ENCODE data around the gene TMEM145. TPM values are rescaled to one million over a fixed set of nuclear protein-coding genes. Genes with fewer than 3 reads are reported as not detected.

Gene TMEM145
- total RNA-seq, 1 experiment from 2014 or later, result 1.2 TPM

- Histone ChIP-seq H3K36me3 (ENCODE audit: low read depth) (no peaks in the 10 kb centered on the region; the same call in 1 of the 2 replicates), H3F3A (ENCODE audit: insufficient read depth, low read depth) (peaks cover 17% of the 10 kb centered on the region; the same call in 1 of the 2 replicates), H3K4me2 (no peak overlapping the region), H3K27ac (no peak overlapping the region), H3K79me2 (ENCODE audit: low read depth) (0 out of 2 replicates have a peak, but pooled peaks cover 3% of the 10 kb centered on the region), H3K27me3 (ENCODE audit: insufficient read depth, low read depth) (no peaks in the 10 kb centered on the region), H4K20me1 (ENCODE audit: insufficient read depth) (no peaks in the 10 kb centered on the region; the same call in 1 of the 2 replicates), H3K4me3 (no peak overlapping the region), H2AFZ (no peak overlapping the region), H3K4me1 (replicated peaks; ENCODE audit: insufficient read depth) (peaks cover 12% of the 10 kb centered on the region), H3K9me2 (ENCODE audit: insufficient read depth) (no peaks in the 10 kb centered on the region), H3K9me3 (ENCODE audit: insufficient read depth, low read depth) (no peaks in the 10 kb centered on the region)
- no peak for DNase-seq
- intact Hi-C loops (cut with micrococcal nuclease; ENCODE audit: unreplicated experiment), result no loop called here
- ChIA-PET POLR2A (ENCODE audit: unreplicated experiment) (no interaction called here), CTCF (no interaction called here)
- no TSS peak for BruUV-seq (replicated peaks)
- TF ChIP-seq CTCF (conservative IDR thresholded peaks at IDR 0.05), result no peak
- no peak for TF ChIP-seq EZH2 (IDR thresholded peaks at IDR 0.05; ENCODE audit: low read depth)
These were observed 36.8 kb upstream of the TMEM145 start for GRCh38 chr19:42276284-42276683.

GRCh38 chr19:42276821-42277220 lies 36.3 kb upstream of the TMEM145 start:
- no TSS peak for BruUV-seq (replicated peaks)
- no peak for DNase-seq
- intact Hi-C loops (cut with micrococcal nuclease; ENCODE audit: unreplicated experiment), result no loop called here
- Histone ChIP-seq H4K20me1 (ENCODE audit: insufficient read depth) (no peaks in the 10 kb centered on the region; the same call in 1 of the 2 replicates), H3K36me3 (ENCODE audit: low read depth) (no peaks in the 10 kb centered on the region; the same call in 1 of the 2 replicates), H3K9me3 (ENCODE audit: insufficient read depth, low read depth) (no peaks in the 10 kb centered on the region), H3K4me1 (replicated peaks; ENCODE audit: insufficient read depth) (peaks cover 18% of the 10 kb centered on the region), H3F3A (ENCODE audit: insufficient read depth, low read depth) (peaks cover 20% of the 10 kb centered on the region; the same call in 1 of the 2 replicates), H3K4me3 (no peak overlapping the region), H3K4me2 (no peak overlapping the region), H3K79me2 (ENCODE audit: low read depth) (no peaks in the 10 kb centered on the region), H3K27me3 (ENCODE audit: insufficient read depth, low read depth) (no peaks in the 10 kb centered on the region), H3K9me2 (ENCODE audit: insufficient read depth) (no peaks in the 10 kb centered on the region), H2AFZ (no peak overlapping the region), H3K27ac (no peak overlapping the region)
- POLR2A ChIA-PET (ENCODE audit: unreplicated experiment), result no interaction called here
- TF ChIP-seq EZH2 (IDR thresholded peaks at IDR 0.05; ENCODE audit: low read depth) (no peak), CTCF (conservative IDR thresholded peaks at IDR 0.05) (no peak)
- CTCF ChIA-PET, result interaction anchor here (0.6 kb wide), 1 partner anchor 26 kb away, joined by 8 read pairs; no protein-coding TSS in a partner anchor

- ChIA-PET CTCF (no interaction called here), POLR2A (ENCODE audit: unreplicated experiment) (interaction anchor here (0.6 kb wide), 1 partner anchor 12 kb away, joined by 4 read pairs; no protein-coding TSS in a partner anchor)
- intact Hi-C loops (cut with micrococcal nuclease; ENCODE audit: unreplicated experiment), result no loop called here
- H3F3A ChIP-seq (ENCODE audit: insufficient read depth, low read depth), result peaks cover 28% of the 10 kb centered on the region; the same call in 1 of the 2 replicates
- H3K9me2 ChIP-seq (ENCODE audit: insufficient read depth), result no peaks in the 10 kb centered on the region
- no peak overlapping the region for H2AFZ ChIP-seq
- H3K27me3 ChIP-seq (ENCODE audit: insufficient read depth, low read depth), result no peaks in the 10 kb centered on the region
- H3K4me2 ChIP-seq, result no peak overlapping the region
- no peak overlapping the region for H3K4me3 ChIP-seq
- no peak overlapping the region for H3K27ac ChIP-seq
- no peaks in the 10 kb centered on the region for H3K79me2 ChIP-seq (ENCODE audit: low read depth)
- no peak for TF ChIP-seq EZH2 (IDR thresholded peaks at IDR 0.05; ENCODE audit: low read depth)
- TF ChIP-seq CTCF (conservative IDR thresholded peaks at IDR 0.05), result no peak
- DNase-seq, result peak in 1 of 2 experiments; percentile 74
- BruUV-seq (replicated peaks), result no TSS peak
- H4K20me1 ChIP-seq (ENCODE audit: insufficient read depth), result no peaks in the 10 kb centered on the region; the same call in 1 of the 2 replicates
- H3K36me3 ChIP-seq (ENCODE audit: low read depth), result no peaks in the 10 kb centered on the region; the same call in 1 of the 2 replicates
- no peaks in the 10 kb centered on the region for H3K9me3 ChIP-seq (ENCODE audit: insufficient read depth, low read depth)
- peaks cover 29% of the 10 kb centered on the region for H3K4me1 ChIP-seq (replicated peaks; ENCODE audit: insufficient read depth)
These were observed 35.2 kb upstream of the TMEM145 start for GRCh38 chr19:42277821-42278451.

Measured in PC-9 (cell line).